Measurements from ENCODE around the gene BOD1L2.

- TF ChIP-seq CTCF (IDR thresholded peaks at IDR 0.05), result no peak
- no peak for TF ChIP-seq POLR2A (IDR thresholded peaks at IDR 0.05)
Measured at GRCh38 chr18:57121542-57122112, 25.3 kb upstream of the BOD1L2 start.
